Endodermal cell (in vitro differentiated cells): Measurements from ENCODE around the gene TXNDC15. TPM values are rescaled to one million over a fixed set of nuclear protein-coding genes. Genes with fewer than 3 reads are reported as not detected.

Experiments
- DNase-seq: peaks from one replicate; pipeline ENCODE4 v3.0.0-alpha.2; 2017
- H3K27ac ChIP-seq: 2 replicates; pipeline ENCODE4 v1.5.1; 2013; ENCODE audit warnings: mild to moderate bottlenecking, low read depth, low read length, moderate library complexity
- H3K27me3 ChIP-seq: 2 replicates; pipeline ENCODE4 v1.6.1; 2013; ENCODE audit warnings: mild to moderate bottlenecking, low read length, moderate library complexity; ENCODE audit not compliant: insufficient read depth, control insufficient read depth, poor library complexity, severe bottlenecking
- H3K36me3 ChIP-seq: 2 replicates; pipeline ENCODE4 v1.7.0; 2013; ENCODE audit warnings: mild to moderate bottlenecking, low read length, moderate library complexity; ENCODE audit not compliant: control insufficient read depth, insufficient read depth
- H3K4me1 ChIP-seq: one replicate; pipeline ENCODE4 v1.7.0; 2013; ENCODE audit warnings: low read length; ENCODE audit not compliant: control insufficient read depth, insufficient read depth
- H3K4me3 ChIP-seq: 2 replicates; pipeline ENCODE4 v1.5.1; 2013; ENCODE audit warnings: mild to moderate bottlenecking, low read length, moderate library complexity
- H3K9ac ChIP-seq: 2 replicates; pipeline ENCODE4 v1.6.1; 2013; ENCODE audit warnings: mild to moderate bottlenecking, low read length, moderate library complexity; ENCODE audit not compliant: poor library complexity, severe bottlenecking; ENCODE audit errors: extremely low read depth
- H3K9me3 ChIP-seq: 2 replicates; pipeline ENCODE4 v1.6.1; 2013; ENCODE audit warnings: mild to moderate bottlenecking, low read length, moderate library complexity; ENCODE audit not compliant: control insufficient read depth
- H3K27ac Mint-ChIP-seq: 2 replicates; pipeline ENCODE4 v1.8.0; 2020; ENCODE audit warnings: mixed read lengths
- H3K27me3 Mint-ChIP-seq: 2 replicates; pipeline ENCODE4 v1.8.0; 2021; ENCODE audit warnings: mild to moderate bottlenecking, mixed read lengths; ENCODE audit not compliant: insufficient read depth
- H3K36me3 Mint-ChIP-seq: 2 replicates; pipeline ENCODE4 v1.8.0; 2020; ENCODE audit warnings: low read depth, mixed read lengths
- H3K4me1 Mint-ChIP-seq: 2 replicates; pipeline ENCODE4 v1.8.0; 2020; ENCODE audit warnings: mixed read lengths
- H3K4me3 Mint-ChIP-seq: 2 replicates; pipeline ENCODE4 v1.8.0; 2020; ENCODE audit warnings: mild to moderate bottlenecking, moderate library complexity, mixed read lengths
- H3K9me3 Mint-ChIP-seq: 2 replicates; pipeline ENCODE4 v1.8.0; 2020; ENCODE audit warnings: mild to moderate bottlenecking, mixed read lengths
- WGBS, 2 experiments: methylation state at CpG; one replicate each; pipeline versions ENCODE4 v1.1.5 to v1.1.7; 2013; ENCODE audit warnings: missing lambda C conversion rate in 2 of 2, mixed read lengths in 1 of 2; ENCODE audit not compliant: insufficient coverage in 1 of 2, insufficient read length in 1 of 2; 5-methylcytosine and 5-hydroxymethylcytosine counted together
- total RNA-seq, 2 donors: library from RNA; stranded (reverse); fragmentation: NEBNext Ultra II Directional in 1 of 2; extraction: Animal tissue kit (Norgen Biotek cat#: 25700) in 1 of 2; gene quantifications; 2 replicates in 1 of 2; 3 replicates in 1 of 2; pipeline ENCODE4 v1.2.1, GENCODE V29; 2021
- TF ChIP-seq, protein P1 (sequence below): fragments of 200-600 bp; sonication (generic); conservative IDR thresholded peaks from 2 replicates; pipeline ENCODE4 v1.5.0; 2021; ENCODE audit warnings: antibody characterized with exemption, mild to moderate bottlenecking

TXNDC15 gene
- total RNA-seq, 2 donors from 2014 or later = 34.0 to 37.0 TPM

DNA sequence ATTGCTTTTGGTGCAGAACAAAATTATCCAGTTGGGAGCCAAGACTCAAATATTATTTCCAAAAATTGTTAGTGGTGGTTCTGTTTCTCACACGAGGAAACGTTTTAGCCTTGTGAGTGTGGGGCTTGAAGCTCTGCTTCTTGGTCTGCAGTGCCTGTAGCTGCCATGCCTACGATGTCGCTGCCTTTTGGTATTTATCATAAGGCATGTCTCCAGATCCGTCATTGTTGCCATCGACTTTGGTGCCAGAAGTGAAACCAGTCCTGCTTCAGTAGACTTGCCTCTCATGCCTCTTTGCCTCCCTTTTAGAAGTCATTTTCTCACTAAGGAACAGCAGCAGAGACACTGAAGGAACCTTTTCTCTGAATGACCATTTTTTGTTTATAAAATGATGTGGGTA is 63.9 kb downstream of the TXNDC15 start:
- H3K4me3 Mint-ChIP-seq = no peak overlapping the region
- H3K9ac ChIP-seq = no peak overlapping the region
- WGBS, 2 experiments = 92 to 94% methylated on average over 6 of the region's 6 CpGs
- no peak overlapping the region for H3K27ac ChIP-seq
- no peaks in the 10 kb centered on the region for H3K9me3 Mint-ChIP-seq
- peaks cover 22% of the 10 kb centered on the region for H3K36me3 ChIP-seq
- H3K27me3 Mint-ChIP-seq = no peaks in the 10 kb centered on the region
- TF ChIP-seq, protein P1, sequence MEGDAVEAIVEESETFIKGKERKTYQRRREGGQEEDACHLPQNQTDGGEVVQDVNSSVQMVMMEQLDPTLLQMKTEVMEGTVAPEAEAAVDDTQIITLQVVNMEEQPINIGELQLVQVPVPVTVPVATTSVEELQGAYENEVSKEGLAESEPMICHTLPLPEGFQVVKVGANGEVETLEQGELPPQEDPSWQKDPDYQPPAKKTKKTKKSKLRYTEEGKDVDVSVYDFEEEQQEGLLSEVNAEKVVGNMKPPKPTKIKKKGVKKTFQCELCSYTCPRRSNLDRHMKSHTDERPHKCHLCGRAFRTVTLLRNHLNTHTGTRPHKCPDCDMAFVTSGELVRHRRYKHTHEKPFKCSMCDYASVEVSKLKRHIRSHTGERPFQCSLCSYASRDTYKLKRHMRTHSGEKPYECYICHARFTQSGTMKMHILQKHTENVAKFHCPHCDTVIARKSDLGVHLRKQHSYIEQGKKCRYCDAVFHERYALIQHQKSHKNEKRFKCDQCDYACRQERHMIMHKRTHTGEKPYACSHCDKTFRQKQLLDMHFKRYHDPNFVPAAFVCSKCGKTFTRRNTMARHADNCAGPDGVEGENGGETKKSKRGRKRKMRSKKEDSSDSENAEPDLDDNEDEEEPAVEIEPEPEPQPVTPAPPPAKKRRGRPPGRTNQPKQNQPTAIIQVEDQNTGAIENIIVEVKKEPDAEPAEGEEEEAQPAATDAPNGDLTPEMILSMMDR = no peak
- peaks cover 3% of the 10 kb centered on the region for H3K4me1 ChIP-seq
- H3K27ac Mint-ChIP-seq = peak overlapping the region; percentile 38
- peaks cover 23% of the 10 kb centered on the region for H3K36me3 Mint-ChIP-seq
- H3K27me3 ChIP-seq = no peaks in the 10 kb centered on the region
- no peaks in the 10 kb centered on the region for H3K9me3 ChIP-seq
- H3K4me1 Mint-ChIP-seq = peaks cover 8% of the 10 kb centered on the region
- no peak for DNase-seq
- no peak overlapping the region for H3K4me3 ChIP-seq

DNA sequence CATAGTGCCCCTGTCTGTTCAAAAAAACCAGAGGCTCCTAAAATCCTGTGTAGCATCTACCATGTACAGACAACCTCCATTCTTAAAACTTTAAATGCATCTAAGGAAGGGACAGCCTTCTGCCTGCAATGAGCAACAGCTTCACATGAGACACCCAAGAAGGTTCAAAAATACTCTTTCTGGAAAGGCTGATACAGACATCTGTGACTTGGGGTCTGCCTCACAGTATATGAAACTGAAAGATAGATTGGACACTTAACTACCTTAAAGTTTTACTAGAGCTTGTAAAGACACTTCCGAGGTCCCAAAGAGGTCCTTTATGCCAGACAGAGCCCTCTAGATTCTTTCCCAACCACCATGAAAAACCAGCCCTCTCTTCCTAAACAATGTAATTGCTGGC is 65.3 kb downstream of the TXNDC15 start:
- Histone ChIP-seq H3K4me1 (peaks cover 3% of the 10 kb centered on the region), H3K36me3 (peaks cover 17% of the 10 kb centered on the region), H3K27me3 (no peaks in the 10 kb centered on the region), H3K27ac (no peak overlapping the region), H3K9me3 (no peaks in the 10 kb centered on the region), H3K4me3 (no peak overlapping the region), H3K9ac (no peak overlapping the region)
- no peak for DNase-seq
- H3K4me1 Mint-ChIP-seq = peaks cover 8% of the 10 kb centered on the region
- H3K36me3 Mint-ChIP-seq = peaks cover 20% of the 10 kb centered on the region
- no peak overlapping the region for H3K27ac Mint-ChIP-seq
- 90 to 94% methylated on average over 1 of the region's 1 CpG for whole genome bisulfite sequencing, 2 experiments
- TF ChIP-seq, protein P1 = no peak
- no peaks in the 10 kb centered on the region for H3K27me3 Mint-ChIP-seq
- no peaks in the 10 kb centered on the region for H3K9me3 Mint-ChIP-seq
- no peak overlapping the region for H3K4me3 Mint-ChIP-seq

DNA sequence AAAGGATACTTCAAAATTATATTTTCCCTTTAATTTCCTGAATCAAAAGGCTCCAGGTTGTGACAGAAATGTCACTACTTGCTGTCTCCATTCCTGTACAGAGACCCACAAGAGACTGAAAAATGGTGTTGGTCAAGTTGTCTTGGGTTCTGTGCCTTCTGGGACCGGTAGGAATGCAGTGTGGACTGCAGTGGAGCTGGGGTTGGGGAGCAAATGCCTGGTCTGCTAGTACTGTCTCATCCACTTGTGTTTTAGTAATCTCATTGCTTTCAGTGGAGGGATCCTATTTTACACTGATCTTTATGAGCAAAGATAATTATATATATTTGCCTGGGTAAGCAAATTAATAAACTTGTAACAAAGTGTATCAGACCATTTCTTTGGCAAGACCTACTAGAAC is 69.4 kb downstream of the TXNDC15 start:
- H3K4me3 Mint-ChIP-seq = no peak overlapping the region
- DNase-seq = no peak
- TF ChIP-seq, protein P1 = no peak
- no peaks in the 10 kb centered on the region for H3K9me3 Mint-ChIP-seq
- no peaks in the 10 kb centered on the region for H3K9me3 ChIP-seq
- H3K4me1 Mint-ChIP-seq = peaks cover 5% of the 10 kb centered on the region
- 83% methylated on average over 1 of the region's 1 CpG; no CpG with 5 or more reads in 1 of the 2 experiments for WGBS, 2 experiments
- H3K4me3 ChIP-seq = no peak overlapping the region
- H3K36me3 ChIP-seq = peaks cover 17% of the 10 kb centered on the region
- H3K27me3 ChIP-seq = no peaks in the 10 kb centered on the region
- H3K27me3 Mint-ChIP-seq = no peaks in the 10 kb centered on the region
- no peak overlapping the region for H3K27ac ChIP-seq
- peaks cover 16% of the 10 kb centered on the region for H3K36me3 Mint-ChIP-seq
- H3K9ac ChIP-seq = no peak overlapping the region
- H3K27ac Mint-ChIP-seq = peak overlapping the region; percentile 12
- H3K4me1 ChIP-seq = no peaks in the 10 kb centered on the region
